Tibial nerve (tissue), 4 donors: ENCODE results near the gene PPME1.

Experiments used
- CTCF ChIP-seq, 5 experiments: fragments of 200-600 bp in 3 of 5; fragments of 450-650 bp in 2 of 5; sonication (generic) in 3 of 5; IDR thresholded peaks; one replicate each; pipeline ENCODE4 v1.5.1; 2016 to 2019; ENCODE audit warnings: antibody characterized with exemption in 5 of 5, mild to moderate bottlenecking in 3 of 5, moderate library complexity in 2 of 5
- EP300 ChIP-seq, 2 donors: sonication (generic); formaldehyde crosslinking; IDR thresholded peaks; one replicate each; pipeline ENCODE4 v1.6.1; 2017; ENCODE audit warnings: antibody characterized with exemption in 2 of 2, mild to moderate bottlenecking in 1 of 2
- POLR2A ChIP-seq, 2 donors: fragments of 450-650 bp; IDR thresholded peaks; one replicate each; pipeline ENCODE4 v1.6.1; 2017; ENCODE audit warnings: antibody characterized with exemption in 2 of 2, mild to moderate bottlenecking in 2 of 2, moderate library complexity in 2 of 2

DNA sequence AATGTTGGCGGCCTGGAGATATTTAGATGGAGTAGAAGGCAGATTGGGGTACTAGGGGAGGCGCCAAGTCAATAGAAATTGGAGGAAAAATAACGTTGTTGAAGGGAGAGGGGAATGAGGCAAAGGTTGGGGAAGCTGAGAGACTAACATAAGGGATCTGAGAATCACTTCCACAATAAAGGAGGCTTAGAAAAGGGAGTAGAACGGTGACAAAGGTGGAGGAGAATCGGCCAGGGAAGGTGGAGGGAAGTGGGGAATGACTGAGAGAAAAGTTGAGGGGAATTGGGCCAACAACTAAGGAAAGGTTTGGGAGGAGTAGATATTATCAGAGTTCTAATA is 510 bp downstream of the PPME1 start:
- no peak for TF ChIP-seq CTCF (IDR thresholded peaks at IDR 0.05)
- TF ChIP-seq POLR2A (IDR thresholded peaks at IDR 0.05) = no peak
- no peak for TF ChIP-seq EP300 (IDR thresholded peaks at IDR 0.05)
